ENCODE data around the gene ADARB1. TPM values are rescaled to one million over a fixed set of nuclear protein-coding genes. Genes with fewer than 3 reads are reported as not detected.

Gene ADARB1
- total and polyA plus RNA-seq, 2 of the 8 experiments (the other 6 are each of a cell fraction or from before 2014, with no cell fraction given): 4.7 to 14.9 TPM

DNA sequence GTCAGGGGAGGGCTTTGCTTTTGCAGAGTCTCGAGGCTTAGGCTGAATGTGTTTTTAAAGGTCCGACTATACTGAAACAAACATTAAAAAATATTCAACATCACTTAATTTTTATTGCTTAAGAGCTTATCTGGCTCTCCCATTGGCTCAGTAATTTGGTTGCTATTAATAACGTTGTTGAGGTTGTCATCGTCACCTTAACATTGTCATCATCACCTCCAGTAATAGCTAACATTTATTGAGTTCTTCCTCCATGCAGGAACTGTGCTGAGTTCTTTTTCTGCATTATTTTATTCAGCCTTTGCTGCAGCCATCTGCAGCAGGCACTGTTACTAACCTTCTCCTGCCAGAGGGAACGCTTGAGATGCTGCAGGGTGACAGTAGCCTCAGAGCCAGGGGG is 40.1 kb downstream of the ADARB1 start (continued):
- no peak for TF ChIP-seq EGR1 (IDR thresholded peaks at IDR 0.05; ENCODE audit: borderline replicate concordance, low read depth, low read length)

Measured in H1 (cell line).